Fibroblast of the conjunctiva (primary cell): ENCODE measurements around the gene NFE2L3.
"Not testable (repeated sequence)": the region's sequence is repeated elsewhere in the genome, so short reads cannot be mapped to it uniquely, and the experiment has no call there.

ENCODE experiments used
- DNase-seq: peaks from one replicate; pipeline ENCODE4 v3.0.0-alpha.2; 2010; ENCODE audit warnings: low read depth

Gene NFE2L3

GRCh38 chr7:26147646-26148306 lies 4.2 kb upstream of the NFE2L3 start:
- DNase-seq: not testable (repeated sequence)

GRCh38 chr7:26148307-26148700 lies 3.7 kb upstream of the NFE2L3 start:
- not testable (repeated sequence) for DNase-seq

GRCh38 chr7:26149391-26149977 lies 2.5 kb upstream of the NFE2L3 start:
- DNase-seq: no peak

GRCh38 chr7:26151096-26151495 lies 902 bp upstream of the NFE2L3 start:
- no peak for DNase-seq

GRCh38 chr7:26151650-26151952 lies 397 bp upstream of the NFE2L3 start:
- DNase-seq: no peak

- DNase-seq: not testable (repeated sequence)
Measured at GRCh38 chr7:26152782-26153240, 813 bp downstream of the NFE2L3 start.

- no peak for DNase-seq
Measured at GRCh38 chr7:26153241-26153822, 1.3 kb downstream of the NFE2L3 start.

GRCh38 chr7:26153823-26154783 lies 2.1 kb downstream of the NFE2L3 start:
- no peak for DNase-seq

GRCh38 chr7:26155531-26156375 lies 3.8 kb downstream of the NFE2L3 start:
- no peak for DNase-seq

GRCh38 chr7:26156451-26157420 lies 4.7 kb downstream of the NFE2L3 start:
- peak; percentile 50 for DNase-seq

- no peak for DNase-seq
Measured at GRCh38 chr7:26157520-26158105, 5.6 kb downstream of the NFE2L3 start.

GRCh38 chr7:26159243-26159642 lies 7.2 kb downstream of the NFE2L3 start:
- DNase-seq: no peak

GRCh38 chr7:26160896-26161295 lies 8.9 kb downstream of the NFE2L3 start:
- no peak for DNase-seq

- DNase-seq: no peak
Measured at GRCh38 chr7:26162431-26162830, 10.4 kb downstream of the NFE2L3 start.

- DNase-seq: not testable (repeated sequence)
Measured at GRCh38 chr7:26163804-26164203, 11.8 kb downstream of the NFE2L3 start.

- no peak for DNase-seq
Measured at GRCh38 chr7:26165950-26166683, 14.1 kb downstream of the NFE2L3 start.

GRCh38 chr7:26166684-26167266 lies 14.8 kb downstream of the NFE2L3 start:
- DNase-seq: no peak

GRCh38 chr7:26167303-26167934 lies 15.4 kb downstream of the NFE2L3 start:
- DNase-seq: no peak
